ENCODE data around the gene EFNA5.
A peak's percentile ranks its signal among the peaks of the same experiment; 100 is the strongest.

EFNA5 gene

GRCh38 chr5:107597247-107597646 is 73.5 kb downstream of the EFNA5 start:
- H3K36me3 ChIP-seq (ENCODE audit: insufficient read depth, low read depth, low read length), result no peaks in the 10 kb centered on the region; the same call in 1 of the 2 replicates

GRCh38 chr5:107594253-107595045 is 76.3 kb downstream of the EFNA5 start:
- Histone ChIP-seq H3K27ac (ENCODE audit: low read length) (no peak overlapping the region), H3K9me3 (ENCODE audit: insufficient read depth, low read depth, low read length) (no peaks in the 10 kb centered on the region), H3K4me1 (ENCODE audit: insufficient read depth, low read length) (peaks cover 8% of the 10 kb centered on the region; the same call in 1 of the 2 replicates), H3K4me3 (ENCODE audit: low read length) (no peak overlapping the region), H3K9ac (ENCODE audit: low read depth, low read length) (no peak overlapping the region), H3K27me3 (ENCODE audit: insufficient read depth, low read length) (no peaks in the 10 kb centered on the region), H3K36me3 (ENCODE audit: insufficient read depth, low read depth, low read length) (no peaks in the 10 kb centered on the region)

More at GRCh38 chr5:107597247-107597646, 73.5 kb downstream of the EFNA5 start:
- Histone ChIP-seq H3K27ac (ENCODE audit: low read length) (no peak overlapping the region), H3K4me1 (ENCODE audit: insufficient read depth, low read length) (no peaks in the 10 kb centered on the region), H3K9ac (ENCODE audit: low read depth, low read length) (no peak overlapping the region), H3K9me3 (ENCODE audit: insufficient read depth, low read depth, low read length) (no peaks in the 10 kb centered on the region), H3K4me3 (ENCODE audit: low read length) (no peak overlapping the region), H3K27me3 (ENCODE audit: insufficient read depth, low read length) (no peaks in the 10 kb centered on the region)

- no peak overlapping the region for H3K27ac ChIP-seq (ENCODE audit: low read length)
- no peaks in the 10 kb centered on the region for H3K9me3 ChIP-seq (ENCODE audit: insufficient read depth, low read depth, low read length)
- no peaks in the 10 kb centered on the region for H3K27me3 ChIP-seq (ENCODE audit: insufficient read depth, low read length)
- H3K4me3 ChIP-seq (ENCODE audit: low read length), result no peak overlapping the region
- peaks cover 22% of the 10 kb centered on the region for H3K4me1 ChIP-seq (ENCODE audit: insufficient read depth, low read length)
- no peak overlapping the region for H3K9ac ChIP-seq (ENCODE audit: low read depth, low read length)
- H3K36me3 ChIP-seq (ENCODE audit: insufficient read depth, low read depth, low read length), result no peaks in the 10 kb centered on the region
Measured at GRCh38 chr5:107593009-107593408, 77.7 kb downstream of the EFNA5 start.

- H3K4me3 ChIP-seq (ENCODE audit: low read length), result no peak overlapping the region
- no peaks in the 10 kb centered on the region for H3K9me3 ChIP-seq (ENCODE audit: insufficient read depth, low read depth, low read length)
- H3K27ac ChIP-seq (ENCODE audit: low read length), result no peak overlapping the region
- peaks cover 22% of the 10 kb centered on the region for H3K4me1 ChIP-seq (ENCODE audit: insufficient read depth, low read length)
- H3K36me3 ChIP-seq (ENCODE audit: insufficient read depth, low read depth, low read length), result no peaks in the 10 kb centered on the region
- H3K9ac ChIP-seq (ENCODE audit: low read depth, low read length), result no peak overlapping the region
- H3K27me3 ChIP-seq (ENCODE audit: insufficient read depth, low read length), result no peaks in the 10 kb centered on the region
Measured at GRCh38 chr5:107592515-107592914, 78.2 kb downstream of the EFNA5 start.

- H3K27me3 ChIP-seq (ENCODE audit: insufficient read depth, low read length), result no peaks in the 10 kb centered on the region
Measured at GRCh38 chr5:107590686-107591085, 80.1 kb downstream of the EFNA5 start.

GRCh38 chr5:107589520-107590193 is 81.1 kb downstream of the EFNA5 start:
- no peak overlapping the region for H3K27ac ChIP-seq (ENCODE audit: low read length)
- H3K27me3 ChIP-seq (ENCODE audit: insufficient read depth, low read length), result no peaks in the 10 kb centered on the region
- H3K9ac ChIP-seq (ENCODE audit: low read depth, low read length), result no peak overlapping the region
- no peaks in the 10 kb centered on the region for H3K9me3 ChIP-seq (ENCODE audit: insufficient read depth, low read depth, low read length)
- no peaks in the 10 kb centered on the region for H3K36me3 ChIP-seq (ENCODE audit: insufficient read depth, low read depth, low read length)
- peak overlapping the region; percentile 41 for H3K4me3 ChIP-seq (ENCODE audit: low read length)
- H3K4me1 ChIP-seq (ENCODE audit: insufficient read depth, low read length), result peaks cover 22% of the 10 kb centered on the region

More at GRCh38 chr5:107590686-107591085, 80.1 kb downstream of the EFNA5 start:
- Histone ChIP-seq H3K36me3 (ENCODE audit: insufficient read depth, low read depth, low read length) (no peaks in the 10 kb centered on the region), H3K4me3 (ENCODE audit: low read length) (no peak overlapping the region), H3K9ac (ENCODE audit: low read depth, low read length) (no peak overlapping the region), H3K9me3 (ENCODE audit: insufficient read depth, low read depth, low read length) (no peaks in the 10 kb centered on the region), H3K4me1 (ENCODE audit: insufficient read depth, low read length) (peaks cover 22% of the 10 kb centered on the region), H3K27ac (ENCODE audit: low read length) (no peak overlapping the region)

GRCh38 chr5:107582625-107583024 is 88.1 kb downstream of the EFNA5 start:
- Histone ChIP-seq H3K9ac (ENCODE audit: low read depth, low read length) (no peak overlapping the region), H3K9me3 (ENCODE audit: insufficient read depth, low read depth, low read length) (no peaks in the 10 kb centered on the region), H3K4me1 (ENCODE audit: insufficient read depth, low read length) (peaks cover 7% of the 10 kb centered on the region), H3K36me3 (ENCODE audit: insufficient read depth, low read depth, low read length) (no peaks in the 10 kb centered on the region), H3K27ac (ENCODE audit: low read length) (no peak overlapping the region), H3K4me3 (ENCODE audit: low read length) (no peak overlapping the region), H3K27me3 (ENCODE audit: insufficient read depth, low read length) (no peaks in the 10 kb centered on the region)

- Histone ChIP-seq H3K4me1 (ENCODE audit: insufficient read depth, low read length) (peaks cover 21% of the 10 kb centered on the region), H3K9ac (ENCODE audit: low read depth, low read length) (no peak overlapping the region), H3K36me3 (ENCODE audit: insufficient read depth, low read depth, low read length) (no peaks in the 10 kb centered on the region), H3K4me3 (ENCODE audit: low read length) (no peak overlapping the region), H3K27me3 (ENCODE audit: insufficient read depth, low read length) (no peaks in the 10 kb centered on the region), H3K27ac (ENCODE audit: low read length) (no peak overlapping the region), H3K9me3 (ENCODE audit: insufficient read depth, low read depth, low read length) (no peaks in the 10 kb centered on the region)
Measured at GRCh38 chr5:107580889-107581820, 89.6 kb downstream of the EFNA5 start.

GRCh38 chr5:107578051-107578635 is 92.6 kb downstream of the EFNA5 start:
- H3K4me3 ChIP-seq (ENCODE audit: low read length), result no peak overlapping the region
- H3K4me1 ChIP-seq (ENCODE audit: insufficient read depth, low read length), result peaks cover 34% of the 10 kb centered on the region
- H3K36me3 ChIP-seq (ENCODE audit: insufficient read depth, low read depth, low read length), result no peaks in the 10 kb centered on the region
- H3K9me3 ChIP-seq (ENCODE audit: insufficient read depth, low read depth, low read length), result no peaks in the 10 kb centered on the region
- H3K27me3 ChIP-seq (ENCODE audit: insufficient read depth, low read length), result no peaks in the 10 kb centered on the region
- H3K27ac ChIP-seq (ENCODE audit: low read length), result no peak overlapping the region
- no peak overlapping the region for H3K9ac ChIP-seq (ENCODE audit: low read depth, low read length)

- Histone ChIP-seq H3K9ac (ENCODE audit: low read depth, low read length) (0 out of 2 replicates have a peak overlapping the region, but pooled peaks have one; percentile 11), H3K36me3 (ENCODE audit: insufficient read depth, low read depth, low read length) (no peaks in the 10 kb centered on the region), H3K27me3 (ENCODE audit: insufficient read depth, low read length) (no peaks in the 10 kb centered on the region), H3K4me3 (ENCODE audit: low read length) (no peak overlapping the region), H3K27ac (ENCODE audit: low read length) (no peak overlapping the region), H3K4me1 (ENCODE audit: insufficient read depth, low read length) (peaks cover 40% of the 10 kb centered on the region), H3K9me3 (ENCODE audit: insufficient read depth, low read depth, low read length) (no peaks in the 10 kb centered on the region)
Measured at GRCh38 chr5:107577394-107577950, 93.3 kb downstream of the EFNA5 start.

Data from iPS-20b (cell line).